GM12878 (cell line): ENCODE measurements around the gene CDC25C. TPM values are rescaled to one million over a fixed set of nuclear protein-coding genes. Genes with fewer than 3 reads are reported as not detected.
A peak's percentile ranks its signal among the peaks of the same experiment; 100 is the strongest.

Experiments used
- DPF2 ChIP-seq: fragments of 450-650 bp; IDR thresholded peaks from 2 replicates; pipeline ENCODE4 v1.6.1; 2017; ENCODE audit warnings: mild to moderate bottlenecking
- FOS ChIP-seq: IDR thresholded peaks from 3 replicates; pipeline ENCODE4 v1.6.1; 2011; ENCODE audit warnings: borderline replicate concordance; ENCODE audit not compliant: insufficient read length; ENCODE audit errors: extremely low read depth
- GATAD2B ChIP-seq: fragments of 450-650 bp; conservative IDR thresholded peaks from 2 replicates; pipeline ENCODE4 v1.6.1; 2017; ENCODE audit warnings: low read depth, mild to moderate bottlenecking, moderate library complexity
- HDAC2 ChIP-seq: fragments of 200-600 bp; sonication (generic); IDR thresholded peaks from 2 replicates; pipeline ENCODE4 v1.6.1; 2017
- KAT2A ChIP-seq: conservative IDR thresholded peaks from 2 replicates; pipeline ENCODE4 v1.6.1; 2011; ENCODE audit warnings: low read depth, low read length; ENCODE audit not compliant: control insufficient read depth
- MTA2 ChIP-seq: fragments of 450-650 bp; IDR thresholded peaks from 2 replicates; pipeline ENCODE4 v1.6.1; 2016; ENCODE audit warnings: low read depth, mild to moderate bottlenecking, moderate library complexity
- MYB ChIP-seq: fragments of 150-350 bp; IDR thresholded peaks from 2 replicates; pipeline ENCODE4 v1.6.1; 2014; ENCODE audit warnings: mild to moderate bottlenecking, low read depth, low read length, borderline replicate concordance
- NFIC ChIP-seq: IDR thresholded peaks from 2 replicates; pipeline ENCODE4 v1.6.1; 2012; ENCODE audit warnings: low read depth, mild to moderate bottlenecking, inconsistent platforms, low read length, moderate library complexity
- NR2C2 ChIP-seq: IDR thresholded peaks from 2 replicates; pipeline ENCODE4 v1.6.1; 2011; ENCODE audit warnings: borderline replicate concordance, low read depth; ENCODE audit not compliant: control insufficient read depth, insufficient read length
- RAD21 ChIP-seq: IDR thresholded peaks from 2 replicates; pipeline ENCODE4 v1.6.1; 2011; ENCODE audit warnings: mild to moderate bottlenecking, low read depth, low read length, moderate library complexity; ENCODE audit not compliant: insufficient read depth
- RB1 ChIP-seq: fragments of 450-650 bp; formaldehyde crosslinking; IDR thresholded peaks from 2 replicates; pipeline ENCODE4 v1.6.1; 2017; ENCODE audit warnings: mild to moderate bottlenecking, borderline replicate concordance
- SMAD1 ChIP-seq: fragments of 450-650 bp; IDR thresholded peaks from 2 replicates; pipeline ENCODE4 v1.6.1; 2018; ENCODE audit warnings: mild to moderate bottlenecking, low read depth; ENCODE audit not compliant: partially characterized antibody
- TAF1 ChIP-seq: IDR thresholded peaks from 2 replicates; pipeline ENCODE4 v1.6.1; 2011; ENCODE audit warnings: mild to moderate bottlenecking, low read depth, low read length, borderline replicate concordance
- YY1 ChIP-seq: IDR thresholded peaks from 2 replicates; pipeline ENCODE4 v1.6.1; 2011; ENCODE audit warnings: low read depth, mild to moderate bottlenecking, low read length
- ZNF217 ChIP-seq: fragments of 450-650 bp; IDR thresholded peaks from 2 replicates; pipeline ENCODE4 v1.6.1; 2017; ENCODE audit warnings: antibody characterized with exemption, mild to moderate bottlenecking
- ZSCAN29 ChIP-seq: fragments of 450-650 bp; IDR thresholded peaks from 2 replicates; pipeline ENCODE4 v1.6.1; 2017; ENCODE audit warnings: mild to moderate bottlenecking, moderate library complexity
- polyA plus RNA-seq, 11 experiments: library from polyadenylated mRNA; depleted of rRNA in 4 of 11; unstranded in 6 of 11; stranded (reverse) in 5 of 11; fragments of >200 nt; fragmentation: Nextera tagmentation in 4 of 11; fragmentation: Illumina TruSeq in 1 of 11; extraction: Ambion mirVana in 4 of 11; extraction: Trizol in 1 of 11; gene quantifications; 1 replicate in 1 of 11; 2 replicates in 10 of 11; pipeline versions ENCODE4 v1.2.1 to v1.2.3, GENCODE V29; 2011 to 2016; ENCODE audit warnings: inconsistent platforms in 2 of 11, missing spikeins in 2 of 11, low read depth in 1 of 11
- total RNA-seq, 4 experiments: library from RNA; depleted of rRNA in 3 of 4; stranded (reverse); fragments of >200 nt in 3 of 4; fragmentation: Illumina TruSeq in 1 of 4; extraction: Trizol in 1 of 4; gene quantifications; 2 replicates each; pipeline versions ENCODE4 v1.2.1 to v1.2.3, GENCODE V29; 2013 to 2021
- TF ChIP-seq, protein P1 (sequence below): IDR thresholded peaks from 2 replicates; pipeline ENCODE4 v1.6.1; 2012; ENCODE audit warnings: low read depth, low read length, improper control_type of control experiment
- TF ChIP-seq, protein P2 (sequence below): IDR thresholded peaks from 2 replicates; pipeline ENCODE4 v1.6.1; 2011; ENCODE audit warnings: mild to moderate bottlenecking, low read depth, low read length, moderate library complexity; ENCODE audit not compliant: insufficient replicate concordance
- TF ChIP-seq, protein P3 (sequence below): fragments of 150-350 bp; IDR thresholded peaks from 2 replicates; pipeline ENCODE4 v1.6.1; 2014; ENCODE audit warnings: mild to moderate bottlenecking, low read depth, low read length
- TF ChIP-seq, protein P4 (sequence below): fragments of 450-650 bp; IDR thresholded peaks from 2 replicates; pipeline ENCODE4 v1.6.1; 2016; ENCODE audit warnings: mild to moderate bottlenecking
- TF ChIP-seq, protein P5 (sequence below): IDR thresholded peaks from 2 replicates; pipeline ENCODE4 v1.6.1; 2011; ENCODE audit warnings: low read depth, mild to moderate bottlenecking, low read length, moderate library complexity, borderline replicate concordance; ENCODE audit errors: extremely low read depth
- TF ChIP-seq, protein P6 (sequence below): fragments of 450-650 bp; IDR thresholded peaks from 2 replicates; pipeline ENCODE4 v1.6.1; 2018; ENCODE audit warnings: mild to moderate bottlenecking, low read depth, moderate library complexity; ENCODE audit not compliant: partially characterized antibody

The CDC25C gene
- total and polyA plus RNA-seq, 10 of the 15 experiments (the other 5 are each of a cell fraction or from before 2014, with no cell fraction given), result 9.2 to 30.7 (median 14.9) TPM

DNA sequence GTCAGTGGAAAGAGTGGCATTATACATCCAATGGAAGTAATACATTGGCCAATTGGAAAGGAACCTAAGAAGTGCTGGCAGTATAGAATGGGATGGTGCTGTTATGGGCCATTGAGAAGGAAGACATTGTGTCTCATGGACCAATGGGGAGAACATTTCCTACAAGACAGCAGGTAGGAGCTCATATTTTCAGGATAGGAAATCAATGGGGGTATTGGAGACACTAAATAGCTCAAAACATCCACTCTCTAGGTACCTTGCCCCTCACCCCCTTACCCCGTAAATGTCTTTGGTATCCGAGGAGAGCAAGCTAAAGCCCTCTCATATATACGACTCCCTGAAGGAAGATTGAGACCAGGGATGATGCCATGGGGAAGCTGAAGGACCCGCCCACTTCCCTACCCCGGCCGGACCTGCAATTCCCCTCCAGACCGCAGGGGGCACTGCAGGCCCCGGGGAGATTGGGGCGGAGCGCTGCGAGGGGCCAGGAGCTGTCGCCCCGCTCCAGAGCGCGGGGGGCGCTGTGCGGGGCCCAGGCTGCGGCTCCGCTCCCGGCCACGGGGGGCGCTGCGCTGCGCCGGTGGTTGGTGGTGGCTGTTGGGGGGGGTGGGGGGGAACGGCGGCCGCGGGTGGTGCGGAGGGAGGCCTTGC lies 20.6 kb upstream of the CDC25C start, which contains the start of gene KDM3B (continued):
- TF ChIP-seq KAT2A, result no peak
- no peak for TF ChIP-seq SMAD1
- TF ChIP-seq, protein P1, sequence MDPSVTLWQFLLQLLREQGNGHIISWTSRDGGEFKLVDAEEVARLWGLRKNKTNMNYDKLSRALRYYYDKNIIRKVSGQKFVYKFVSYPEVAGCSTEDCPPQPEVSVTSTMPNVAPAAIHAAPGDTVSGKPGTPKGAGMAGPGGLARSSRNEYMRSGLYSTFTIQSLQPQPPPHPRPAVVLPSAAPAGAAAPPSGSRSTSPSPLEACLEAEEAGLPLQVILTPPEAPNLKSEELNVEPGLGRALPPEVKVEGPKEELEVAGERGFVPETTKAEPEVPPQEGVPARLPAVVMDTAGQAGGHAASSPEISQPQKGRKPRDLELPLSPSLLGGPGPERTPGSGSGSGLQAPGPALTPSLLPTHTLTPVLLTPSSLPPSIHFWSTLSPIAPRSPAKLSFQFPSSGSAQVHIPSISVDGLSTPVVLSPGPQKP, result 0 out of 2 replicates have a peak, but pooled peaks have one; percentile 27
- no peak for TF ChIP-seq MTA2
- no peak for TF ChIP-seq FOS
- TF ChIP-seq, protein P2, sequence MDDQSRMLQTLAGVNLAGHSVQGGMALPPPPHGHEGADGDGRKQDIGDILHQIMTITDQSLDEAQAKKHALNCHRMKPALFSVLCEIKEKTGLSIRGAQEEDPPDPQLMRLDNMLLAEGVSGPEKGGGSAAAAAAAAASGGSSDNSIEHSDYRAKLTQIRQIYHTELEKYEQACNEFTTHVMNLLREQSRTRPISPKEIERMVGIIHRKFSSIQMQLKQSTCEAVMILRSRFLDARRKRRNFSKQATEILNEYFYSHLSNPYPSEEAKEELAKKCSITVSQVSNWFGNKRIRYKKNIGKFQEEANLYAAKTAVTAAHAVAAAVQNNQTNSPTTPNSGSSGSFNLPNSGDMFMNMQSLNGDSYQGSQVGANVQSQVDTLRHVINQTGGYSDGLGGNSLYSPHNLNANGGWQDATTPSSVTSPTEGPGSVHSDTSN, result peak; percentile 35
- TF ChIP-seq MYB, result 0 out of 2 replicates have a peak, but pooled peaks have one; percentile 48
- TF ChIP-seq NR2C2, result no peak
- TF ChIP-seq GATAD2B, result no peak
- TF ChIP-seq, protein P3, sequence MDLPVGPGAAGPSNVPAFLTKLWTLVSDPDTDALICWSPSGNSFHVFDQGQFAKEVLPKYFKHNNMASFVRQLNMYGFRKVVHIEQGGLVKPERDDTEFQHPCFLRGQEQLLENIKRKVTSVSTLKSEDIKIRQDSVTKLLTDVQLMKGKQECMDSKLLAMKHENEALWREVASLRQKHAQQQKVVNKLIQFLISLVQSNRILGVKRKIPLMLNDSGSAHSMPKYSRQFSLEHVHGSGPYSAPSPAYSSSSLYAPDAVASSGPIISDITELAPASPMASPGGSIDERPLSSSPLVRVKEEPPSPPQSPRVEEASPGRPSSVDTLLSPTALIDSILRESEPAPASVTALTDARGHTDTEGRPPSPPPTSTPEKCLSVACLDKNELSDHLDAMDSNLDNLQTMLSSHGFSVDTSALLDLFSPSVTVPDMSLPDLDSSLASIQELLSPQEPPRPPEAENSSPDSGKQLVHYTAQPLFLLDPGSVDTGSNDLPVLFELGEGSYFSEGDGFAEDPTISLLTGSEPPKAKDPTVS, result peak; percentile 64; the same call in 1 of the 2 replicates
- TF ChIP-seq ZNF217, result no peak
- no peak for TF ChIP-seq HDAC2
- no peak for TF ChIP-seq NFIC
- TF ChIP-seq RB1, result peak; percentile 64; the same call in 1 of the 2 replicates
- TF ChIP-seq, protein P4, sequence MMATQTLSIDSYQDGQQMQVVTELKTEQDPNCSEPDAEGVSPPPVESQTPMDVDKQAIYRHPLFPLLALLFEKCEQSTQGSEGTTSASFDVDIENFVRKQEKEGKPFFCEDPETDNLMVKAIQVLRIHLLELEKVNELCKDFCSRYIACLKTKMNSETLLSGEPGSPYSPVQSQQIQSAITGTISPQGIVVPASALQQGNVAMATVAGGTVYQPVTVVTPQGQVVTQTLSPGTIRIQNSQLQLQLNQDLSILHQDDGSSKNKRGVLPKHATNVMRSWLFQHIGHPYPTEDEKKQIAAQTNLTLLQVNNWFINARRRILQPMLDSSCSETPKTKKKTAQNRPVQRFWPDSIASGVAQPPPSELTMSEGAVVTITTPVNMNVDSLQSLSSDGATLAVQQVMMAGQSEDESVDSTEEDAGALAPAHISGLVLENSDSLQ, result no peak
- peak; percentile 53 for TF ChIP-seq RAD21
- TF ChIP-seq DPF2, result no peak
- TF ChIP-seq YY1, result peak; percentile 84
- TF ChIP-seq, protein P5, sequence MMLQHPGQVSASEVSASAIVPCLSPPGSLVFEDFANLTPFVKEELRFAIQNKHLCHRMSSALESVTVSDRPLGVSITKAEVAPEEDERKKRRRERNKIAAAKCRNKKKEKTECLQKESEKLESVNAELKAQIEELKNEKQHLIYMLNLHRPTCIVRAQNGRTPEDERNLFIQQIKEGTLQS, result peak; percentile 71; the same call in 1 of the 2 replicates
- TF ChIP-seq, protein P6, sequence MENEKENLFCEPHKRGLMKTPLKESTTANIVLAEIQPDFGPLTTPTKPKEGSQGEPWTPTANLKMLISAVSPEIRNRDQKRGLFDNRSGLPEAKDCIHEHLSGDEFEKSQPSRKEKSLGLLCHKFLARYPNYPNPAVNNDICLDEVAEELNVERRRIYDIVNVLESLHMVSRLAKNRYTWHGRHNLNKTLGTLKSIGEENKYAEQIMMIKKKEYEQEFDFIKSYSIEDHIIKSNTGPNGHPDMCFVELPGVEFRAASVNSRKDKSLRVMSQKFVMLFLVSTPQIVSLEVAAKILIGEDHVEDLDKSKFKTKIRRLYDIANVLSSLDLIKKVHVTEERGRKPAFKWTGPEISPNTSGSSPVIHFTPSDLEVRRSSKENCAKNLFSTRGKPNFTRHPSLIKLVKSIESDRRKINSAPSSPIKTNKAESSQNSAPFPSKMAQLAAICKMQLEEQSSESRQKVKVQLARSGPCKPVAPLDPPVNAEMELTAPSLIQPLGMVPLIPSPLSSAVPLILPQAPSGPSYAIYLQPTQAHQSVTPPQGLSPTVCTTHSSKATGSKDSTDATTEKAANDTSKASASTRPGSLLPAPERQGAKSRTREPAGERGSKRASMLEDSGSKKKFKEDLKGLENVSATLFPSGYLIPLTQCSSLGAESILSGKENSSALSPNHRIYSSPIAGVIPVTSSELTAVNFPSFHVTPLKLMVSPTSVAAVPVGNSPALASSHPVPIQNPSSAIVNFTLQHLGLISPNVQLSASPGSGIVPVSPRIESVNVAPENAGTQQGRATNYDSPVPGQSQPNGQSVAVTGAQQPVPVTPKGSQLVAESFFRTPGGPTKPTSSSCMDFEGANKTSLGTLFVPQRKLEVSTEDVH, result no peak
- peak; percentile 53; the same call in 1 of the 2 replicates for TF ChIP-seq TAF1
- TF ChIP-seq ZSCAN29, result no peak
